Endodermal cell (in vitro differentiated cells): ENCODE results near the gene GFOD1. TPM values are rescaled to one million over a fixed set of nuclear protein-coding genes. Genes with fewer than 3 reads are reported as not detected.
A peak's percentile ranks its signal among the peaks of the same experiment; 100 is the strongest.

Source experiments
- DNase-seq: peaks from one replicate; pipeline ENCODE4 v3.0.0-alpha.2; 2017
- H3K27ac ChIP-seq: 2 replicates; pipeline ENCODE4 v1.5.1; 2013; ENCODE audit warnings: mild to moderate bottlenecking, low read depth, low read length, moderate library complexity
- H3K27me3 ChIP-seq: 2 replicates; pipeline ENCODE4 v1.6.1; 2013; ENCODE audit warnings: mild to moderate bottlenecking, low read length, moderate library complexity; ENCODE audit not compliant: insufficient read depth, control insufficient read depth, poor library complexity, severe bottlenecking
- H3K36me3 ChIP-seq: 2 replicates; pipeline ENCODE4 v1.7.0; 2013; ENCODE audit warnings: mild to moderate bottlenecking, low read length, moderate library complexity; ENCODE audit not compliant: control insufficient read depth, insufficient read depth
- H3K4me1 ChIP-seq: one replicate; pipeline ENCODE4 v1.7.0; 2013; ENCODE audit warnings: low read length; ENCODE audit not compliant: control insufficient read depth, insufficient read depth
- H3K4me3 ChIP-seq: 2 replicates; pipeline ENCODE4 v1.5.1; 2013; ENCODE audit warnings: mild to moderate bottlenecking, low read length, moderate library complexity
- H3K9ac ChIP-seq: 2 replicates; pipeline ENCODE4 v1.6.1; 2013; ENCODE audit warnings: mild to moderate bottlenecking, low read length, moderate library complexity; ENCODE audit not compliant: poor library complexity, severe bottlenecking; ENCODE audit errors: extremely low read depth
- H3K9me3 ChIP-seq: 2 replicates; pipeline ENCODE4 v1.6.1; 2013; ENCODE audit warnings: mild to moderate bottlenecking, low read length, moderate library complexity; ENCODE audit not compliant: control insufficient read depth
- H3K27ac Mint-ChIP-seq: 2 replicates; pipeline ENCODE4 v1.8.0; 2020; ENCODE audit warnings: mixed read lengths
- H3K27me3 Mint-ChIP-seq: 2 replicates; pipeline ENCODE4 v1.8.0; 2021; ENCODE audit warnings: mild to moderate bottlenecking, mixed read lengths; ENCODE audit not compliant: insufficient read depth
- H3K36me3 Mint-ChIP-seq: 2 replicates; pipeline ENCODE4 v1.8.0; 2020; ENCODE audit warnings: low read depth, mixed read lengths
- H3K4me1 Mint-ChIP-seq: 2 replicates; pipeline ENCODE4 v1.8.0; 2020; ENCODE audit warnings: mixed read lengths
- H3K4me3 Mint-ChIP-seq: 2 replicates; pipeline ENCODE4 v1.8.0; 2020; ENCODE audit warnings: mild to moderate bottlenecking, moderate library complexity, mixed read lengths
- H3K9me3 Mint-ChIP-seq: 2 replicates; pipeline ENCODE4 v1.8.0; 2020; ENCODE audit warnings: mild to moderate bottlenecking, mixed read lengths
- CTCF ChIP-seq: fragments of 200-600 bp; sonication (generic); conservative IDR thresholded peaks from 2 replicates; pipeline ENCODE4 v1.5.0; 2021; ENCODE audit warnings: antibody characterized with exemption, mild to moderate bottlenecking
- WGBS, 2 experiments: methylation state at CpG; one replicate each; pipeline versions ENCODE4 v1.1.5 to v1.1.7; 2013; ENCODE audit warnings: missing lambda C conversion rate in 2 of 2, mixed read lengths in 1 of 2; ENCODE audit not compliant: insufficient coverage in 1 of 2, insufficient read length in 1 of 2; 5-methylcytosine and 5-hydroxymethylcytosine counted together
- total RNA-seq, 2 donors: library from RNA; stranded (reverse); fragmentation: NEBNext Ultra II Directional in 1 of 2; extraction: Animal tissue kit (Norgen Biotek cat#: 25700) in 1 of 2; gene quantifications; 2 replicates in 1 of 2; 3 replicates in 1 of 2; pipeline ENCODE4 v1.2.1, GENCODE V29; 2021

Gene GFOD1
- total RNA-seq, 2 donors from 2014 or later = 0.71 to 1.9 TPM

GRCh38 chr6:13490402-13490801 is 3.0 kb upstream of the GFOD1 start:
- H3K36me3 ChIP-seq = no peaks in the 10 kb centered on the region
- no peak overlapping the region for H3K4me3 ChIP-seq
- no peaks in the 10 kb centered on the region for H3K9me3 Mint-ChIP-seq
- H3K4me1 ChIP-seq = peaks cover 3% of the 10 kb centered on the region
- 89 to 100% methylated on average over 2 to 3 of the region's 3 CpGs for WGBS, 2 experiments
- no peak overlapping the region for H3K27ac ChIP-seq
- no peak overlapping the region for H3K4me3 Mint-ChIP-seq
- TF ChIP-seq CTCF = no peak
- H3K27me3 ChIP-seq = peaks cover 37% of the 10 kb centered on the region
- H3K9ac ChIP-seq = no peak overlapping the region
- no peak overlapping the region for H3K27ac Mint-ChIP-seq
- H3K27me3 Mint-ChIP-seq = peaks cover 51% of the 10 kb centered on the region
- no peak for DNase-seq
- no peaks in the 10 kb centered on the region for H3K9me3 ChIP-seq
- H3K4me1 Mint-ChIP-seq = peaks cover 10% of the 10 kb centered on the region
- H3K36me3 Mint-ChIP-seq = no peaks in the 10 kb centered on the region

GRCh38 chr6:13488896-13489237 is 1.5 kb upstream of the GFOD1 start:
- Histone ChIP-seq H3K9me3 (no peaks in the 10 kb centered on the region), H3K4me1 (peaks cover 5% of the 10 kb centered on the region), H3K9ac (no peak overlapping the region), H3K27me3 (peaks cover 52% of the 10 kb centered on the region), H3K36me3 (no peaks in the 10 kb centered on the region), H3K27ac (no peak overlapping the region), H3K4me3 (no peak overlapping the region)
- H3K36me3 Mint-ChIP-seq = no peaks in the 10 kb centered on the region
- TF ChIP-seq CTCF = no peak
- DNase-seq = no peak
- H3K9me3 Mint-ChIP-seq = no peaks in the 10 kb centered on the region
- H3K27me3 Mint-ChIP-seq = peaks cover 66% of the 10 kb centered on the region
- H3K27ac Mint-ChIP-seq = no peak overlapping the region
- 88 to 91% methylated on average over 8 of the region's 8 CpGs for WGBS, 2 experiments
- H3K4me3 Mint-ChIP-seq = peak overlapping the region; percentile 60
- H3K4me1 Mint-ChIP-seq = peaks cover 17% of the 10 kb centered on the region

- no peak overlapping the region for H3K27ac ChIP-seq
Observed at GRCh38 chr6:13488015-13488895, 855 bp upstream of the GFOD1 start.

More at GRCh38 chr6:13488015-13488895, 855 bp upstream of the GFOD1 start:
- peak overlapping the region; percentile 86 for H3K4me3 ChIP-seq
- no peaks in the 10 kb centered on the region for H3K9me3 Mint-ChIP-seq
- H3K36me3 ChIP-seq = no peaks in the 10 kb centered on the region
- no peak overlapping the region for H3K9ac ChIP-seq
- H3K9me3 ChIP-seq = no peaks in the 10 kb centered on the region
- H3K4me1 Mint-ChIP-seq = peaks cover 17% of the 10 kb centered on the region
- peak overlapping the region; percentile 60 for H3K4me3 Mint-ChIP-seq
- peaks cover 58% of the 10 kb centered on the region for H3K27me3 ChIP-seq
- DNase-seq = peak; percentile 80
- H3K27ac Mint-ChIP-seq = no peak overlapping the region
- 22 to 27% methylated on average over 40 to 57 of the region's 57 CpGs for WGBS, 2 experiments
- H3K36me3 Mint-ChIP-seq = no peaks in the 10 kb centered on the region
- H3K27me3 Mint-ChIP-seq = peaks cover 72% of the 10 kb centered on the region
- peaks cover 5% of the 10 kb centered on the region for H3K4me1 ChIP-seq
- no peak for TF ChIP-seq CTCF
